ENCODE measurements around the gene EPB41L5. TPM values are rescaled to one million over a fixed set of nuclear protein-coding genes. Genes with fewer than 3 reads are reported as not detected.

EPB41L5 gene
- total RNA-seq, 1 donor from 2014 or later = 29.4 TPM

DNA sequence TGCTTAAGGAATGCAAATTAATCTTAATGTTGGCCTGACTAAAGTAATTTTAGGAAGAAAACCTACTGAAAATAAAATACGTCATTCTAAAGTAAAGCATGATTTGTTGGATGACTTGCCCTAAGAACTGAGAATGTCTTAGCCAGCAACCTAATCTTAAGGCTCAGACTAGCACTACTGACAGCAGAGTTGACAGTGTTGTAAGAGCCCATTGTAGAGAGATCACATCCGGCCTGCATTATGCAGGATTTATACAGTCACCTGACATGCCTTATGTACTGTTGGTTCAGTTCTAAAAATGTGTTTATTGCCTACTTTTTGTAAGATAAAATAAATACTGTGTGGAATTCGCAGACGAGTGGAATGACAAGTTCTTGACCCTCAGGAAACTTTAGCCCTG lies 128.0 kb downstream of the EPB41L5 start:
- Mint-ChIP-seq H3K9me3 (no peaks in the 10 kb centered on the region), H3K4me3 (no peak overlapping the region), H3K27ac (no peak overlapping the region), H3K36me3 (ENCODE audit: low read depth) (peaks cover 7% of the 10 kb centered on the region), H3K4me1 (no peaks in the 10 kb centered on the region), H3K27me3 (no peaks in the 10 kb centered on the region)
- CTCF ChIA-PET = no interaction called here
- DNase-seq = no peak
- ATAC-seq (ENCODE audit: low read depth) = no peak
- POLR2A ChIA-PET = no interaction called here
- intact Hi-C loops (cut with micrococcal nuclease) = no loop called here
- TF ChIP-seq, protein P1, sequence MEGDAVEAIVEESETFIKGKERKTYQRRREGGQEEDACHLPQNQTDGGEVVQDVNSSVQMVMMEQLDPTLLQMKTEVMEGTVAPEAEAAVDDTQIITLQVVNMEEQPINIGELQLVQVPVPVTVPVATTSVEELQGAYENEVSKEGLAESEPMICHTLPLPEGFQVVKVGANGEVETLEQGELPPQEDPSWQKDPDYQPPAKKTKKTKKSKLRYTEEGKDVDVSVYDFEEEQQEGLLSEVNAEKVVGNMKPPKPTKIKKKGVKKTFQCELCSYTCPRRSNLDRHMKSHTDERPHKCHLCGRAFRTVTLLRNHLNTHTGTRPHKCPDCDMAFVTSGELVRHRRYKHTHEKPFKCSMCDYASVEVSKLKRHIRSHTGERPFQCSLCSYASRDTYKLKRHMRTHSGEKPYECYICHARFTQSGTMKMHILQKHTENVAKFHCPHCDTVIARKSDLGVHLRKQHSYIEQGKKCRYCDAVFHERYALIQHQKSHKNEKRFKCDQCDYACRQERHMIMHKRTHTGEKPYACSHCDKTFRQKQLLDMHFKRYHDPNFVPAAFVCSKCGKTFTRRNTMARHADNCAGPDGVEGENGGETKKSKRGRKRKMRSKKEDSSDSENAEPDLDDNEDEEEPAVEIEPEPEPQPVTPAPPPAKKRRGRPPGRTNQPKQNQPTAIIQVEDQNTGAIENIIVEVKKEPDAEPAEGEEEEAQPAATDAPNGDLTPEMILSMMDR (IDR thresholded peaks at IDR 0.05) = no peak

- POLR2A ChIA-PET = no interaction called here
- TF ChIP-seq, protein P1 (IDR thresholded peaks at IDR 0.05) = no peak
- Mint-ChIP-seq H3K27ac (no peak overlapping the region), H3K4me3 (no peak overlapping the region), H3K27me3 (no peaks in the 10 kb centered on the region), H3K4me1 (no peaks in the 10 kb centered on the region), H3K9me3 (no peaks in the 10 kb centered on the region), H3K36me3 (ENCODE audit: low read depth) (peaks cover 9% of the 10 kb centered on the region)
- ATAC-seq (ENCODE audit: low read depth) (no peak), DNase-seq (no peak)
- CTCF ChIA-PET = no interaction called here
- intact Hi-C loops (cut with micrococcal nuclease) = no loop called here
These were observed 128.6 kb downstream of the EPB41L5 start for GRCh38 chr2:120141300-120142069.

DNA sequence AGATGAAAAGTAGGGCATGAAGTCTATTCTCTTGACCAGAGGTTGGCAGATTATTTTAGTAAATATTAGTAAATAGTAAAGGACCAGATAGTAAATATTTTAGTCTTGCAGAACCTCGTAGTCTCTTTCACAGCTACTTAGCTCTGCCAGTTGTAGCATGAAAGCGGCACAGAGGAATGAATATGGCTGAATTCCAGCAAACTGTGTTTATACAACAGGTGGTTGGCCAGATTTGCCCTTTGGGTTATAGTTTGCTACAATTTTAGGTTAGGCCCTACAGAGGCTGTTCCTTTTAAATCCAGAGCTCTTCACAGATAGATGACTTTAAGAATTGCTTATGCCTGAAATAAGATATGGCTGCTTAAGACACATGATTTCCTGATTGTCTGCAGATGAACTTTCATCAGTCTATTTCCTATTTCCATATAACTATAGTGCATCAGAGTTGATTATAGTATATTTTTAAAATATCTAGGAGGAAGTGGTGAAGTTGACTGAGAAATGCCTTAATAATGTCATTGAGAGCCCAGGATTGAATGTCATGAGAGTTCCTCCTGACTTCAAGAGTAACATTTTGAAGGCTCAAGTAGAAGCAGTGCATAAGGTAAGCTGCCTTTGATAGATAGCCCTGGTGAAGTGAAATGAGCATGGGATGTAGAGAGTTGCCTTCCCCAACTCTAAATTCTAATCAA lies 129.8 kb downstream of the EPB41L5 start:
- Mint-ChIP-seq H3K27ac (no peak overlapping the region), H3K27me3 (no peaks in the 10 kb centered on the region), H3K4me3 (no peak overlapping the region), H3K36me3 (ENCODE audit: low read depth) (peaks cover 12% of the 10 kb centered on the region), H3K4me1 (no peaks in the 10 kb centered on the region), H3K9me3 (no peaks in the 10 kb centered on the region)
- DNase-seq = no peak
- TF ChIP-seq, protein P1 (IDR thresholded peaks at IDR 0.05) = no peak
- intact Hi-C loops (cut with micrococcal nuclease) = no loop called here
- ATAC-seq (ENCODE audit: low read depth) = no peak
- CTCF ChIA-PET = no interaction called here
- POLR2A ChIA-PET = no interaction called here

DNA sequence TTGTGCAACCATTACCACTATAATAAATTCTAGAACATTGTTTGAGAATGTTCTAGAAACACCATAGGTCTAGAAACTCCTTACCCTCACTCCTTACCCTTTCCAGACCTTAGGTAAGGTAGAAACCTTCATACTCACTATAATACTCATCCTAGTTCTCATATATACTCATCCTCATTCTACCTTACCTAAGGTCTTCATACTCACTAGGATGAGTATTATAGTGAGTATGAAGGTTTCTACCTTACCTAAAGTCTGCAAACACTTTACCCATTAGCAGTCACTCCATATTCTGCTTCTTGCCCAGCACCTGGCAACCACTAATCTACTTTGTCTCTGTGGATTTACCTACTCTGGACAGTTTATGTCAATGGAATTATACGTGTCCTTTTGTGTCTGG lies 135.4 kb downstream of the EPB41L5 start:
- POLR2A ChIA-PET = no interaction called here
- Mint-ChIP-seq H3K36me3 (ENCODE audit: low read depth) (peaks cover 37% of the 10 kb centered on the region), H3K27me3 (no peaks in the 10 kb centered on the region), H3K9me3 (peaks cover 13% of the 10 kb centered on the region), H3K27ac (no peak overlapping the region), H3K4me1 (peaks cover 6% of the 10 kb centered on the region), H3K4me3 (no peak overlapping the region)
- no peak for ATAC-seq (ENCODE audit: low read depth)
- intact Hi-C loops (cut with micrococcal nuclease) = no loop called here
- no peak for DNase-seq
- TF ChIP-seq, protein P1 (IDR thresholded peaks at IDR 0.05) = no peak
- CTCF ChIA-PET = no interaction called here

DNA sequence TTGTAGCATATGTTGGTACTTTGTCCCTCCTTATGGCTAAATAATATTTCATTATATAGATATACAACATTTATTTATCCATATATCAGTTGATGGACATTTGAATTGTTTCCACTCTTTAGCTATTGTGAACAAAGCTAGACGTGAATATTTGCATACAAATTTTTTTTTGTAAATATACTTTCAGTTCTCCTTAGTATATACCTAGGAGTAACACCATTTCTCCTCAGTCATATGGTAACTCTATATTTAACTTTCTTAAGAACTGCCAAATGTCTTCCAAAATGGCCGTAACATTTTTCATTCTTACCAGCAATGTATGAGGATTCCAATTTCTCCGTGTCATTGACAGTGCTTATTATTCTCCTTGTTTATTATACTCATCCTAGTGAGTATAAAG lies 135.8 kb downstream of the EPB41L5 start:
- intact Hi-C loops (cut with micrococcal nuclease) = no loop called here

More for the DNA sequence above, 135.8 kb downstream of the EPB41L5 start:
- ChIA-PET CTCF (no interaction called here), POLR2A (no interaction called here)
- Mint-ChIP-seq H3K4me3 (no peak overlapping the region), H3K9me3 (peaks cover 13% of the 10 kb centered on the region), H3K4me1 (peaks cover 6% of the 10 kb centered on the region), H3K27ac (no peak overlapping the region), H3K36me3 (ENCODE audit: low read depth) (peaks cover 39% of the 10 kb centered on the region), H3K27me3 (no peaks in the 10 kb centered on the region)
- no peak for ATAC-seq (ENCODE audit: low read depth)
- no peak for DNase-seq
- TF ChIP-seq, protein P1 (IDR thresholded peaks at IDR 0.05) = no peak

Measured in activated B cell treated with CpG ODN at 0.5 μM for 24 hours (primary cell).